ENCODE data around the gene BZW2.
"Not testable (repeated sequence)": the region's sequence is repeated elsewhere in the genome, so short reads cannot be mapped to it uniquely, and the experiment has no call there.

BZW2 gene

DNA sequence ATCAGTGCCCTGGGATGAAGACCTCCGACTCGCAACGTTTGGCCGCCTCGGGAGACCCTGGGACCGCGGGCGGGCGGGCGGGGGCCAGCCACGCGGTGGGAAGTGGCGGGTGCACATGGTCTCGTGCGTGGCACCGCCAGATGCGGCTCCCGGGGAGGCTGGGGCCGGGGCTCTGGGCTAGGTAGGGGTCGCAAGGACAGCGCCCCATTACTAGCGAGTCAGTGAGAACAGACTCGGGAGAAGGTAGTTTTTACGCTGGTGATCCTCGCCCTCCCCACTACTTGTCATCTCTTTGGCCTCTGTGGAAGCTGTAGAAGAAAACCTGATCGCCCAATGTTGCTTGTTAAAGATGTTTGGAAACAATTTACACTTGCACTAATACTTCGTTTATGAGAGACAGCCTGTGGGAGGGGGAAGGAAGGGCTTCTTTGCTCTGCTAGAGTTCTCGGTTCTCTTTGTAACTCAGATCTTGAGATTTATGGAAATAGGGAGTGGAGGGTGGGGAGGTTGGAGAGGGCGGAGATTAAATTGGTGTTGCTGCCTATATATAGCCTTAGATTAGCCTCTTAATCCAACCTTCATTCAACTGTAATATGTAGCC is 591 bp downstream of the BZW2 start:
- no peak for DNase-seq

DNA sequence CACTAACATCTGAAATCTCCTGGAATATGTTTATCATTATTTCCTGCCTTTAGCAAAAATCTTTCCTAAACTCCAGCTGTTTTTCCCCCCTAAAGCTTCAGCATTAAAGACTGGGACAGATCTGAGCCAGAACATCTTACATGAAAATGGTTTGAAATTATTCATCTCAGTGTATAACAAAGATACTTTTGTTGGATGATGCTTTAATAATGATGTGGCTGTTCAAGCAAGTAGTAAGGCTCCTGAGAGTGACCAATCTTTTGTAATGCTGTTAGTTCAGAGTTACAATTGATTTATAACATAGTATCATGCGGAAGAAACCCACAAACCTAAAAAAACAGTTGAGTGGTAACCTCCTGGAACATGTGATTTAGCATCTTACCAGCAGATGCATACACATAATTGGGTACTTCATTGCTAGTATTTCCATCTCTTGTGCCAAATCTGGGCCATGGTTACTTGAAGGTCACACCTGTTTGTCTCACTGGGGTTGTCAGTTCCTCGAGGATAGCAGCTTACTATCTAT is 1.5 kb downstream of the BZW2 start:
- DNase-seq = no peak

DNA sequence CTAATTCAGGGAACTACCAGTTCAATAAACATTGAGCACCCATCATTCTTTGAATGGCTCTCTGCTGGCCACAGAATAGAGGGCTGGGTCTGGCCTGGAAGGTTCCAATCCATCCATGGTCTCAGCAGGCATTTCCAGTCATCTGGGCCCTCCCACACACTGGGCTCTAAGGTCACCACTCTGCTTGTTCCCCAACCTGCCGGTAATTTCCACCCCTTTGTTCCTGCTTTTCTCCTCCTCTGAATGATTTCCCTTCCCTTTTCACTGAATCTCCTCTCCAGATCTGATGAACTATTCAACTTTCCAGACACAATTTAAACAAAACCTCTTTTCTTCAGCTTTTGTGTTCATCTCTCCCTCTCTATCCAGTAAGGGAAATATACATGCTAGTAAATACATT is 2.6 kb downstream of the BZW2 start:
- no peak for DNase-seq

DNA sequence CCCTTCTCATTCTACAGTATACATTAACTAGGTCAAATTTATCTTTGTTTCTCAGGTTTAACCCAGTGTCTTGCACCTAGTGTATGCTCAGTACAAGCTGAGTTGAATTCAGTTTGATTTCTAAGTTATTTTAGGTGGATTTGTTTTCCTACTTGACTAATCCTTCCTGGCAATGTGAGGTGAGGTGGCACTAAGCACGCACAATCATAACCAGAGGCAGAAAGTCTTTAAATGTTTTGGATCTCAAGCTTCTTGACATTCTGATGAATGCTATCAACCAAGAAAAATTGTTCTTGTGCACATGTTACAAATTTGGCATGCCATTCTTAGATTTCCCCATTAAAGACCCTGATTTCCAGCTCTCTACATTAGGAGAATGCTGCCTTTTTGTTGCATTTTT is 3.2 kb downstream of the BZW2 start:
- no peak for DNase-seq

DNA sequence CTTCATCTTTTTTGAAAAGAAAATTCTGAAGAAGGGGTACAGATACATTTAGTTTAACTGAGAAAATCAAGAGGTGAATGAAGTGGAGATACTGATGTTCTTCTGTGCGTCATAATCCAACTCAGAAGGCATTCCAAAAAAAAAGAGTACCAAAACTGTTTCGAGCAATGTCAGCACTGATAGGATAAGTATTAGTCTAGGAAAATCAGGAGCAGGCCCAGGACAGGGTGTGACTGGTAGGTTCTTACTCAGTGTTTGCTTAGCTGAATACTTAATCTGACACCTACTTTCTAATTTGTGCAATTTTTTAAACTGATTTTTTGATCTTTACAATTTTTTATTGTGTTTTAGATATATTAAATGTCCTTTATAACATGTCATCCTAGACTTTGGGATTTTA is 4.3 kb downstream of the BZW2 start:
- DNase-seq = no peak

DNA sequence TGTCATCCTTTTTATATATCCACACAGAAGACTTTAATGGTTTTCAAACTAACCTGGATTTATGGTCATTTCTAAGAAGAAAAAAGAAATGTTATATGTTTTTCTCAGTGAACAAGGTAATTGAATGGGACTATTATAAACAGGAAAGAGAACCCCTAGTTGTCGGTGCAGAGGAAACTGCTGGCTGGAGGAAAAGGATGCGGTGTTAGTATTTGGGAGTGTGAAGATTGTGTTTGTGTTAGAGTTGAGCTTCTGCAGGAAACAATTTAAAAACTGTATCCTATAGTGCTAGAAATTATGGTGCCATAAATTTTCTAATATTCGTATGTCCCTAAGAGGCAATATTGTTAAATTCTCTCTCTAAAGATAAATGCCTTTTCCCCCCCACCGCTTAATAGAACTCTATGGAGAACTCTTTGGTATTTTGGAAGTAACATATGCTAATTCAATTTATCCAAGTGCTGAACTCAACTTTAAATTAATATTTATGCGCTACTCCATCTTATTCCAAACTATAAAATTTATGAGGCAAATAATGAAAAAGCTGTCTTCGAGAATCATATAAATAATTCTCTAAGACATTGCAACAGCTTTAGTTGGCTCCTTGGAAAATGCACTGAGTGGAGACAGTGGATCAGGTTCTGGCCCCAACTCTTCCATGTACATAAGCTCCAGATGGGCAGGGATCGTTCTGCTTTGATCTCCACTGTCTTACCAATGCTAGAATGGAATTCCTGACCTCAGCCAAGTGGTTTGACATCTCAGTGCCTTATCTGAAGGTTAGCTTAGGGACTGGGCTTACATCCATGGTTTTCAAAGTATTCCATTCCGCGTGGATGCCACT is 5.6 kb downstream of the BZW2 start:
- no peak for DNase-seq

DNA sequence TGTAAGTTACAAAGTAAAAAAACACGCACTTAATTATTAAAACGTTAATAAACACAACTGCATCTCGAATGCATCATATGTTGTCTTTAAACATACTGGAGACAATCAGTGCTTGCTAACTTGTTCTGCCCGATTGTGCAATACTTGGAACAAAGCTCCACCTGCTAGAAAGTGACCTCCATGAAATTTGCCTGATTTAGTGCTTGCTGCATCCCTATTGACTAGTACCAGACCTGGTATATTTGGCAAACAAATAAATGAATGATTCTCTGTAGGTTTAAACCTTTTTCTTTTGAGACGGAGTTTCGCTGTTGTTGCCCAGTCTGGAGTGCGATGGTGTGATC is 6.2 kb downstream of the BZW2 start:
- DNase-seq = no peak

DNA sequence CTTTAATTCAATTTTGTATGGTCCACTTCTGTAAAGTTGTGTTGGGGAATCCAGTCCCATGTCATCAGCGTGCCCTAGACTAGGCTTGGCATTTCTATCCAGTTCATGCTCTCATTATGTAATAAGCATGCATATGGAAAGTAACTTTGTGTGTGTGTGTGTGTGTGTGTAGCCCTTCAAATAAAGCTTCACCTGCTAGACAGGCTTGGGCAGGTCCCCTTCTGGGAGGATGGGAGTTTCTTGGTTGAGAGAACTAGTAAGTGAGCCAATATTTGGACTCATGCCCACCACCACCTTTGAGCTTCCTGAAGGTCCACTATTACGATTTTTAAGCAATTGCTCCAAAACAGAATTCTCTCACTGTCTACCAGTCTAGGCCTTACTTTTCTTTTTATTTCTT is 6.9 kb downstream of the BZW2 start:
- DNase-seq = no peak

DNA sequence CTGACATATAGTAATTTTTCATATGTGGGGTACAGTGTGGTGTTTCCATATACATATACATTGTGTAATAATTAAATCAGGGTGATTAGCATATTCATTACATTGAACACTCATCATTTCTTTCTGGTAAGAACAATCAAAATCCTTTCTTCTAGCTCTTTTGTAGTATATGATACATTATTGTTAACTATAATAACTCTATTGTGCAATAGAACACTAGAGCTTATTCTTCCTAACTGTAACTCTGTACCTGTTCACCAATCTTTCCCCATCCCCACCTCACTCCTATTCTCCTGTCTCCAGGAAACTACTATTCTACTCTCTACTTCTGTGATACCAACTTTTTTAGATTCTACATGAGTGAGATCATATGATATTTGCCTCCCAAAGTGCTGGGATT is 9.4 kb downstream of the BZW2 start:
- DNase-seq = no peak

DNA sequence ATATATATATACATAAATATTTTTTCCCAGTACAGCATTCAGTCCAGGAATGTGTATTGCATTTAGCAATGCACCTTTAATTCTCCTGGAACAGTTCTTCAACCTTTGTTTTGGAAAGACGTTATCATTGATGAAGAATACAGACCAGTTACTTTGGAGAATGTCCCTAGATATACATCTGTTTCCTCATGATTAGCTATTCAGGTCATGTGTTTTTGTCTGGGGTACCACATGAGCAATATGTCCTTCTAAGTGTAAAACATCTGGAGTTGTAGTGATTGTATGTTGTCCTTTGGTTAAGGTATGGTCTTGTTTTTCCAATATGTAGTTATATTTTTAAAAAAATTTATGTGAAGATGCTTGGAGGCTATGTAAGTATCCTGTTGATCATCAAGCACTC is 10.2 kb downstream of the BZW2 start:
- DNase-seq = no peak

DNA sequence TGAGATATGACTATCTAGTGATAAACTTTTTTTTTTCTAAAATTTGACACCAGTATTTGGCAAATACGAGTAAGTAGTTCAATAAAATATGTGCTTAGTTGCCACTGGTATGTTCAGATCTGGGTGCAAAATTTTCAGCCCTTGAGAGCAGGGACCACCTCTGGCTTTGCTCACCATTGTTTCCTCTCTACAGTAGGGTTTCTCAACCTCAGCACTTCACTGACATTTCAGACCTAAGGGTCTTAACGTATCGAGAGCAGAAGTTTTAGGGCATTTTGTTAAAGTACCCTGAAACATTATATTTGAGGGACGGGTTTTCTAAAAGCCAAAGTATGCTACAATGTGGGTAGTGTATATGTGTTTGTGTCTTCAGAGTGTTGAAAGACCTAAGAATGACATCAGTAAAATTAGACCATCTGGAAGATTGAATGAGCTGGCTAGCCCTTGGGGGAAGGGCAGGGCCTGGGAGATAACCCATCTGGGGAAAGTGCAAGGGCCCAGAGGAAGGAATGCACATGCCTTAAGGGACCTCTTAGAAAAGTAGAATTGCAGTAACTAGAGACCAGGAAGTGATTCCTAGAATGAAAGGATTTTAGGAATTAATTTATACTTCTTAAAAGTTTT is 11.8 kb downstream of the BZW2 start:
- no peak for DNase-seq

DNA sequence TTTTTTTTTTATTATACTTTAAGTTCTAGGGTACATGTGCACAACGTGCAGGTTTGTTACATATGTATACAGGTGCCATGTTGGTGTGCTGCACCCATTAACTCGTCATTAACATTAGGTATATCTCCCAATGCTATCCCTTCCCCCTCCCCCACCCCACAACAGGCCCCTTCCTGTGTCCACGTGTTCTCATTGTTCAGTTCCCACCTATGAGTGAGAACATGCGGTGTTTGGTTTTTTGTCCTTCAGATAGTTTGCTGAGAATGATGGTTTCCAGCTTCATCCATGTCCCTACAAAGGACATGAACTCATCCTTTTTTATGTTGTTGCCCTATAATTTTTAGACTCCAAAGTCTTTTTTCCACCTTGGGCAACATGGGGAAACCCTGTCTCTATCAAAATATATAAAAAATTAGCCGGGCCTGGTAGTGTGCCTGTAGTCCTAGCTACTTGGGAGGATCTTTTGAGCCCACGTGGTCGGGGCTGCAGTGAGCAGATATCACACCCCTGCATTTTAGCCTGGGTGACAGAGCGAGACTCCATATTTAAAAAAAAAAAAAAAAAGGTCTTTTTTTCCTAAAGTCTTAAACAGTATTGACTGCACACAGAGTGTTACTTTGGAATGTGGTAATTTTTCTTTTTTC is 14.0 kb downstream of the BZW2 start:
- not testable (repeated sequence) for DNase-seq

DNA sequence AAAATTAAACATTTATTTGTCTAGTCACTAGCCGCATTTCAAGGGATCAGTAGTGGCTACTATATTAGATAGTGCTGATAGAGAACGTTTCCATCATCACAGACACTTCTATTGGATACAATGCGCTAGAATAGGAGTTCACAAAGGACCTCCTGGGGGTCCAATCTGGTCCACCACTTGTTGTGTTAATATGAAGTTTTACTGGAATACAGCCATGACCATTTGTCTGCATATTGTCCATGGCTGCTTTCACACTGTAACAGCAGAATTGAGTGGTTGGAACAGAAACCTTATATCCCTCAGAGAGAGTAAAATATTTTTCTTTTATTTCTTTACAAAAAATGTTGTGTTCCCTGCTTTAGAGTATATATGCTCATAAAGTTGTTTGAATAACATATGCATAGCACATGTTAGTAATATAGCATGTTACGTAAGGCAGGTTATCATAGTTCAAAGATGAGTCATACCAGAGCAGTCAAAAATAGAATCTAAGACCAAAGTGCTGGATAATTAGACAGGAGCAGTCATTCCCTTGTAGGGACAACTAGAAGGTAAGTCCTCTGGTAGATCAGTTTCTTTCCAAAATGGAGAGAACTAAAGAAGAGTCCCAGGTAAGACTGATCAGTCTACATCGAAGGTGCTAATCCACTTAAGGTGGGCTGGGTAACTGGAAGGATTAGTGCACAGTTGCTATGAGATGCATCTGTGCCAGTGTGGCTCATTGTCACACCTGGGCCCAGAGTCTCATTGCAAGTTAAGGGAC is 14.9 kb downstream of the BZW2 start:
- DNase-seq = no peak

DNA sequence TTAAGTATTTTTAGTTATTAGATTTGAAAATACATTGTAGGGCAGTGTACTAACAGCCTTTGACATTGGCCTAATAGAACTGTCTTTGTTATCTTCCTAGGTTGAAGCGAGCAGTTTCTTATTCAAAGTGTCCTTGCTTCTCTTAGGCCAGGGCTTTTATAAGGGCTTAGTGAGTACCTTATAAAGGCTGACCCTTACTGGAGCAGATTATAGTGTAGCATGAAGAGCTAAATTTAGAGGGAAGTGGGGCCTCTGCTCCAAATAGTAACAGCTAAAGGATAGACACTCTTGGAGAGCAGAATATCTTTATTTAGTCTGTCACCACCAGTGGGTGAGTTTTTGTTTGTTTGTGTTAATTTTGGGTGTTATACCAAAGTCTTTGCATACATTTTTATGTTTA is 15.9 kb downstream of the BZW2 start:
- DNase-seq = no peak

DNA sequence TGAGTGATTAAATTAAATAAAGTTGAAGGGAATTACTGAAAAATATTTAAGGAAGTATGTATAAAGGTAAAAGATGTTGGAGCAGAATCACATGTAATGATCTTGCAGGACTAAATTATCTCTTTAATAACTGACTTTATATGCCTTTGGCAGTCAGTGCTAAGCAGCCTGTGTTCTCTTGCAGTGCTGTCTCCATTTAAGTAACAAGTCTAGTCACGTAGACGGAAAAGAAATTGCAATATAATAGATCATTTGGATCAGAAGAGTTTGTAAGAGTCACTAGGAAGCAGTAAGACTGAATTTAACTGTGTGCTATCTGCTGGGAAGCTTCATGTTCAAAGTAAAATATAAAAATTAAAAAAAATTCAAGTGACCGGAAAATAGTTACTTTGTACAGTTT is 21.4 kb downstream of the BZW2 start:
- no peak for DNase-seq

DNA sequence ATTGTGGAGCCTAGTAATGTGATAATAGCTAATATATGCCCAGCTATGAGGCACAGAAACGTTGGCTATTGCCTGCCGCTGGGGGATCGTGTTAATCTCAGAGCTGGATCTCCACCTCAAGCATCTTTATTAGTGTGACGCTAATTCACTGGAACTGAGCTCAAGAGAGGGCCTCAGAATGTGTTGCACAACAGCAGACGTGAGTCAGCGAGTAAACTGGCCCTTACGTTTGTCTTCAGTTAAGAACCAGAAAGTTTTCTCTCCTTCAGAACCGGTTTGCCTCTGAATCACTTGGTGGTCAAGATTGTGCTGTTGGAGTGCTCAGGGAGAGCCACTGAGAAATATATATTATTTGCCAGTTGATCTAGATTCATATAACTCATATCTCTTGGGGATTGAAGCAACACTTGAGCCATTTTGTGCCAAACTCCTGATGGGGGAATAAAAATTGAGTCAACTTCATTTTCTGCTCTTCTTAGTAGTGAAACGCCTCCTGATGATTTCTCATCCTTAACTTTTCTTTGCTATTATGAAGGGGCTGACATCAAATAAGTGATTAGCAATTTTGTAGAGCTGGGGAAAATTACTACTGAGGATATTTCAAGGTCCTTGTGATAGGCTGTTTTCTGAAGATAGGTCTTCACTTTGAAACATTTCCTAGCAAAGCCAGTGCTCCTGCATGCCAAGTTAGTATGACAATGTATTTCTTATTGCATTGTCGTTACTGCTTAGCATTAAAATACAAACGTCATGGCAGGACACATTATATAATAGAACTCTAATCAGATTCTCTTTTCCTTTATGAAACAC is 22.3 kb downstream of the BZW2 start:
- DNase-seq = no peak

DNA sequence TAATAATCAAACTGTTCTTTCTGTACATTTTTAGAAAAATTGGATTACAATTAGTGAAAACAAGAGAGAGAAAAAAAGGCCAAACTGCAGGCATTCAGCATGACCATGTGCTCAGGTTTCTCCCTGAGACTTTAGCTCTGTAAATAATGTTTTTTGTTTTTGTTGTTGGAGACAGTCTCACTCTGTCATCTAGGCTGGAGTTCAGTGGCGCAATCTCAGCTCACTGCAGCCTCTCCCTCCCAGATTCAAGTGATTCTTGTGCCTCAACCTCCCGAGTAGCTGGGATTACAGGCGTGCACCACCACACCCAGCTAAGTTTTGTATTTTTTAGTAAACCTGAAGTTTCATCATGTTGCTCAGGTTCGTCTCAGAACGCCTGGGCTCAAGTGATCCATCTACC is 23.0 kb downstream of the BZW2 start:
- DNase-seq = no peak

DNA sequence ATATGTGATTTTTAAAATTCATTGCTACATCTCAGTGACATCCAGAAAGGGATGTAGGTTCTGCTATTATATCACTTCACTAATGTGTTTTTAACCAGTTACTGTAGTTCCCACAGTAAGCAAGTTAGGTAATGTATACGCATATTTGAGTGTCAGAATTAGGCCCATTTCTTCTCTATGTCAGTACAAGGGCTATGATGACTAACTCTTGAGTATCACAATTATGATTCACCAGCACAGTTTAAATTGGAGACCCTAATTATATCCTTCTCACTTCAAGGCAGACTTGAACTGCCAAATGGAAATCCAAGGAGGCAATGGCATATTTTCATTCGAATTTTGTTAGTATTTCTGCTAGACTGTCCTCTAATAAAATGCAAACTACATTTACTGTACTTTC is 23.6 kb downstream of the BZW2 start:
- DNase-seq = no peak

DNA sequence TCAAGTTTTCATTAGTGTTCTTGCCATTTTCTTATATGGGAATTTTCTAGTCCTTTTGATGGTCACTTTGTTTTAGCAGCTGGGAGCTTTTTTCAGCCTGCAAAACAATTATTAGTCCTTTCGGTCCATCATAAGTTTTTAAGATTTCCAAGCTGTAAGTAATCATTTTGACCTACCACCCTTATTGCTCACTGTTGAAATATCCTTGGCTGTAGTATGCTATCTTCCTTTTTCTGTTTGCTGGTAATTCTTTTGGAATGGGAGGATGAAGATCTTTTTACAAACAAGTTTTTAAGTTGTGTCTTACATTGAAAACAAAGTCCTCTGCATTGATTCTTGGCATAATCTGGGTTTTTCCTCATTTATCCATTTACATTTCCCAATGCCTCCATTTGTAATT is 24.0 kb downstream of the BZW2 start:
- DNase-seq = no peak

DNA sequence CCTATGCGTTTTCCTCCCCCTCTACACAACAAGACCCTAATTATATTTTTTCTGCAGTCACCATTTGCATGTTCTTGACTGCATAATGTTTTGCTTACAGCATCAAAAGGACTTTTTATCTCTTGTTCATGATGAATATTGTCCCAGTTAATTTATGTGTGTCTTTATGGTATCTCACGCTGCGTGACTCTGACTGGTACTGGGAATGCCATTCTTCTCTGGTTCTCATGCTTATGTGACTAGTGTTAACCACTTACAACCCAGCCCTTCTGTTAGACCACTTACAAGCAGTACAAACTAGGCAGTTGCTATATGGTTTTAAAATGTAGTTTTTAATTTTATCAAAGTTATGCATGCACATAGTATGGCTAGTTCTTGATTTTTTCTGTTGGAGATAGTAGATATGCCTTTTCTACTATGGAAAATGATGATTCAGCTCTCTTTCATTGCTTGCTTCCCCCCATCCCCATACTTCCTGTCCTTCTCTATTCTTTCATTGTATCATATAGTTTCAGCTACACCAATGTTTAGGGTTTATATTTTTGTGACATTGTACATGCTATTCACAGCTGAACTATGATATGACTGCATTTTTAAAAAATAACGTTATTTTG is 24.9 kb downstream of the BZW2 start:
- DNase-seq = no peak

DNA sequence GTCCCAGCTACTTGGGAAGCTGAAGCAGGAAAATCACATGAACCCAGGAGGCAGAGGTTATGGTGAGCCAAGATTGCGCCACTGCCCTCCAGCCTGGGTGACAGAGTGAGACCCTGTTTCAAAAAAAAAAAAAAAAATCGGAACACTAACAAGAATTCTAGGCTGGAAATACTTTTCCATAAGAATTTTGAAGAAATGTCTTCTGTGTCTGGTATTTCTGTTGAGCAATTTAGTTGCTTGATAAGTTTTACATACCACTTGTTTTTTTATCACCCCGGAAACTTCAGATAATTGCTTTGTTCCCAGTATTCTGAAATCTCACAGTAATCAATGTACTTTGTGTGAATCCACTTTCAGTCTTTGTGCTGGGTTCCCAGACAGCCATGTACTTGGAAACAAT is 25.8 kb downstream of the BZW2 start:
- DNase-seq = no peak

DNA sequence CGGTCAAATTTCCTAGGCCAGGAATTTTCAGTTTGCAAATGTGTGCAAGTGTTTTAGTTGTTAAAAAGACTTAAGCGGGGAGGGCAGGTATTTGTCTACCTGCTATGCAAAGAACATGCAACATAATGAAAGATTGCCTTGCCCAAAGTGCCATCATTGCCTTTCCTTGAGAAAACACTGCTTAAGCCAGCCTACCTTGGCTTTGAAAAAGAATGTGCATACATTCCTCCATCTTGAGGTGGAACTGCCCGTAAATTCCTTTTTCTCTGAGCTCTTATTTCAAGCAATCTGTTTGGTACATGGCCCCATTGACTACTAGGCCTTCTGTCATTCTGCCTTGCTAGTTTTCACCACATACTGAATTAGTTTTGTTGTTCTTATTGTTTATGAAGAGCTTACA is 29.3 kb downstream of the BZW2 start:
- no peak for DNase-seq
